NK-92 treated with Interleukin-12 subunit alpha and Interleukin-12 subunit beta, amount 100 ng/mL, for 24 hours (cell line): Measurements from ENCODE around the gene RFTN2.

ENCODE experiments used
- DNase-seq: peaks from one replicate; lab custom pipeline; 2025; lab: John Stamatoyannopoulos, UW

Gene RFTN2

GRCh38 chr2:197547163-197547900, 128.1 kb downstream of the RFTN2 start:
- no peak for DNase-seq

- DNase-seq = no peak
Observed at GRCh38 chr2:197543206-197543605, 132.2 kb downstream of the RFTN2 start.

- DNase-seq = no peak
Observed at GRCh38 chr2:197539734-197540133, 135.7 kb downstream of the RFTN2 start.

DNA sequence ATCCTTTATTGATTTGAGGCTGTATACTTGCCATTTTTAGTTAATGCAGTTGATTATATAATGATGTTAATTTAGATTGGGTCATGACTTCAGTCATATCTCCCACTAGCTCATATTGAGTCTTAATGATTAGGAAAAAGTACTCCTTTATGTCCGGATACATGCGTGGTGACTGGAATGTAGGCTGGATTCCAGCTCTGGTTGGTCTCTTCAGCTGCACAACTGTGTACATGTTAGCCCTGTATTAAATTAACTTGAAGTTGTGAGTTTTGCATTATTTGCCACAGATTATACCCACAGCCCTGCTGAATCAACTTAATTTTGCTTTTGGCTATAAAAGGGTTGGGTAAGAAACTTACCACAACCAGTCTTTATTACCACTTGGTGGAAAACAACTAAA, 137.0 kb downstream of the RFTN2 start:
- DNase-seq = no peak
